Pulmonary artery endothelial cell (primary cell): ENCODE results near the gene SEMA7A. TPM values are rescaled to one million over a fixed set of nuclear protein-coding genes. Genes with fewer than 3 reads are reported as not detected.

Source experiments
- DNase-seq: peaks from one replicate; pipeline ENCODE4 v3.0.0-alpha.2; 2011; ENCODE audit warnings: low read depth, low spot score
- total RNA-seq: library from RNA; depleted of rRNA; stranded (reverse); fragments of >200 nt; gene quantifications from 2 replicates; pipeline ENCODE4 v1.2.3, GENCODE V29; 2014

SEMA7A gene
- total RNA-seq, 1 donor from 2014 or later = 0.73 TPM

GRCh38 chr15:74431645-74432044 is 2.1 kb downstream of the SEMA7A start:
- no peak for DNase-seq

DNA sequence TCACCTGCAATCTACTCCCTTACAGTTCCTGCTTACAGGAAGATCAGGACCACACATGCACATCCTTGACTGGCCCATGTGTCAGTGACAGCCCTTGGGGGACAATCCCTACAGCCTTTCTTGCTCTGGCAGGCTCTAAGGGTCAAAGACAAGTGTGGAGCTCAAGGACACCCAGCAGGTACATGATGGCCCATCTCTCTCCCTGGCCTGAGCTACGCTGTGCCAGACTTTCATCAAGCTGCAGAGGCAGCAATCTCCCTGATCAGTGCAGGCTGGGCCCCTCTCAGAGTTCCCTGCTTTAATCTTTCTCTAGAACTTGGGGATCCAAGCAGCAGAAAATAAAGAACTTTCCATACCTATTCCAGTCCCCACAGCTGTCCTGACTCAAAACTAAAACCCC is 2.6 kb downstream of the SEMA7A start:
- no peak for DNase-seq

DNA sequence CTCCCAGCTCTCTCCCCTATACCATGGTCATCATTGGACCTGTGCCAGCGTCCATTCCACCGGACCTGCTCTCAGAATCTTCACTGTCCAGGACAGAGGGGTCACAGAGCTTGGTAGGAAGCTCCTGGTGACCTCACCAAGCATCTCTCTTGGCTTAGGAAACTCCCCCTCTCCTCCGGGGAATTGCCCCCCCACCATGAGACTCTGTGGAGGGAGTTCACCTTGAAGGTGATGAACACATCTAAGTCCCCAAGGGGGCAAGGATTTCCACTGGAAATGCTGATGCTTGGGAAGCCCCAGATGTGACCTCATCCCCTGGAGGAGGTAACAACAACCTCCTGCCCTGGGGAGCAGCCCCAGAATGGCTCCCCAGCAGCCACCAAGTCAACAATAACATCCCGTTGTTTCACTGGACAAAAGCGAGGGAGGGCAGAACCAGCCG is 3.2 kb downstream of the SEMA7A start:
- no peak for DNase-seq

DNA sequence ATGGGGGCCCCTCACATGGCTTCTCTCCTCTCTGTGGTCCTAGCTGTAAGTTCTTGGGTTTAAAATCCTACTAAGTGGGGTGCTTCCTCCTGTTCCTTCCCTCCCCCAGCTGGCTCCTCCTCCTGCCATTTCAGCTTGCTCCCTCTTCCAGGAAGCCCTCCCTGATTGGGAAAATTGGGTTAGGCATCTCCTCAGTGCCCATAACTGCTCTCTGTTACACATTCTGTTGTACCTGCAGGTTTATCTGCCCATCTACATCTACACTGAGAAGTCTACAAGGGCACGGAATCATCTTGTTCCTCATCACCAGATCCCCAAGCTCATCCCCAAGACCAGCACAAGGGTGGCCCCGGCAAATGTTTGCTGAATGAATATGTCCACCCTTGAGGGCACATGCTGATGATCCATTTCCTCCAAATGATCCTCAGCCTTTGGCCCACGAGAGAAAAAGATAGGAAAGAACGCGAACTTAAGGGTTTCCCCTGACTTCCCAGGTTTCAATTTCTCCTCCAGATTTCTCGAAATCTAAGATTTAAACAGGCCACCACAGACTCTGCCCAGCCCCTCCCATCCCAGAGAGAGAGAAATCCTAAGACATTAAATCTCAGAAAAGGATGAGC is 3.9 kb downstream of the SEMA7A start:
- no peak for DNase-seq

GRCh38 chr15:74428970-74429780 is 4.6 kb downstream of the SEMA7A start:
- no peak for DNase-seq

DNA sequence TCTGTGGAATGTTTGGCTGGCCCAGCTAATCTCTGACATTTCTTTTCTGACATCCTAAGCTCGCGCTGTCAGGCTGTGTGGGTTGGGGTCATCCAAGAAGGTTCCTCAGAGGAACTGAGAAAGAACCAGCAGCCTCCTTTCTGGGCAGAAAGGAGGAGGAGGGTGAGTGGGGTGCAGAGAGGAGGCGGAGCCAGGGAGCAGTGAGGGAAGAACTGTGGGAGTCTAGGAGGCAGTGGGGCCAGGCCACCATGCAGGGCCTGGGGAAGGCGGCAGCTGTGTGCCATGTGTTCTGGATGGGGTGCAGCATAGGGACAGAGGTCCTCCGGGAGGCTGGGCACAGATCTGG is 5.3 kb downstream of the SEMA7A start:
- DNase-seq = no peak

DNA sequence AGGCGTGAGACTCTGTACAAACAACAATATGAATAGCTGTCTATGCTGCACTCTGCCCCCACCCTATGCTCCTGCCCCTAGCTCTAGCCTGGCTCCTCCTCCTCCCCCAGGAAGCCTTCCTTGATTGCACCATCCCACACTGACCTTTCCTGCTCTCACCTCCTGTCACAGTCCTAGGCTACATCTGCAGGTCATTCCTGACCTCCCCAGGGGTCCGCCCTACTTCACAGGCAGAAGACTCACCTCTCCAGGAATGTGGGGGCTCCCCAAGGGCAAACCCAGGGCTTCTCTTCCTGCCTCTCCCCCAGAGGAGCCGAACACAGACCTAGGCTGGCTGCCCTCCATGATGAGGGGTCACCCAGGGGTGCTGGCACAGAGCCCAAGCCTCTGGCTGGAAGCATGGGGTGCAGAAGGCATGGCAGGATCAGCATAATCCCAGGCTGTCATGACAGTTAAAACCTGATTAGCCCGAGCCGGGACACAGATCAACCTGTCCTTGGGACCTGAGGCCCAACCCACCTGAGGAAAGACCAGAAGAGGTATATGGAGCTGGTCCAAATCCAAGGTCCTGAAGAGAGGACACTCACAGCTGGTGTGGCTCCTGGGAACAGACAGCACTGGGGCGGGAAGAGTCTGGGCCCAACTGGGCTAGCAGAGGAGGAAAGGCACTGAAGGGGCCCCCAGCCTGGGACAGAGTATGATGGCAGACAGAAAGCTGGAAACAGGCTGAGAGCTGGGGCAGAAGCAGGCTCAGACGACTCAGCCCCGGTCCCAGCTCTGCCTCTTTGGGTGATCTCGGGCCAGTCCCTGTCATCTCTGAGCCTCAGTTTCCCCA is 5.9 kb downstream of the SEMA7A start:
- no peak for DNase-seq

DNA sequence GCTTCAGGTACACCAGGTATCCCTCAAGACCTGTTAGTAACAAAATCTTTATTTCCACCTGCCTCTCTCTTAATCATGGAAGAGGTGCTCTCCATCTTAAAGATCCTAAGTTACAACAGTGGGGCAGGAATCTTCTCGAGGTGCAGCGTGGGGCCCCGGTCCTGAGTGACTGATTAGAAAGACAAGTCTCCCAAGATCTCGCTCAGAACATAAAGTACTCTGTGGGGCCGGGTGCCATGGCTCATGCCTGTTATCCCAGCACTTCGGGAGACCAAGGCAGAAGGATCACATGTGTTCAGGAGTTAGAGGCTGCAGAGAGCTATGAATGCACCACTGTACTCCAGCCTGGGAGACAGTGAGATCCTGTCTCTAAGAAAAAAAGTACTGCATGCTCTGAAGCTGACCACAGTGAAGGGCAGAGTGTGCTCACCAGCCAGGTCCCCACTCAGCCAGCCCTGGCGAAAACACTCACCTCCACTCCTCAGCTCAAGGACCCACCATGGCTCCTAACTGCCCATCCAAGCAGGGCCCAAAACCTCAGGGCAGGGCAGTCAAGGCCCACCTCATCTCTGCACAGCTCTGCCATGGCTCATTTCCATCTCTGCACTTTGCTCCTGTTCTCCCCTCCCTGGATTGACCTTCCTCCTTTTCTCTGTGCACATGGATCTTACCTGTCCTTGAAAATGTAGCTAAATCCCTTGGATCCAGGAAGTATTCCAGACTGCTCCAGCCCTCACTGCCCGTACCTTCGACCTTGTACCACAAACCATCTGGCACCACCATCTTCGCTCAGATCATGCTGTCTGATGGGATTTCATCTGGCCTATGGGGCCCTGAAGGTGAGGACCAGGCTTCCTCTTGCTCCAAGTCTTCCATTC is 7.1 kb downstream of the SEMA7A start:
- no peak for DNase-seq

DNA sequence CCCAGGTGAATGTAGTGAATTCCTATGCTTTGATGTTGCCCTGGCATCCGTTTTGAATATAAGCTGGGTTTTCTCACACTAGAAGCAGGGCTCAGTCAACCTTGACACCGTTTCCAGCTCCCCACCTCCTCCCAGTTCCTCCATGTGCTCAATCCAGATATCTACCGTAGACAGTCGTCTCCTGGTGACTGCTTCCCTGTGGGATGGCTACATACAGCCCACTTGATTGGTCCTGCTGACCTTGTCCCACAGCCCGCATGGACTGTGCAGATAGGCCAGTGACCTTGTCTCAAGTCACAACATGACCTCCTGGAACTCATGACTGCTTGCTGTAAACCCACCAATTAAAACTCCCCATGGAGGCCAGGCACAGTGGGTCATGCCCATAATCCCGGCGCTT is 8.1 kb downstream of the SEMA7A start:
- DNase-seq = no peak

GRCh38 chr15:74424901-74425528 is 8.7 kb downstream of the SEMA7A start:
- no peak for DNase-seq

DNA sequence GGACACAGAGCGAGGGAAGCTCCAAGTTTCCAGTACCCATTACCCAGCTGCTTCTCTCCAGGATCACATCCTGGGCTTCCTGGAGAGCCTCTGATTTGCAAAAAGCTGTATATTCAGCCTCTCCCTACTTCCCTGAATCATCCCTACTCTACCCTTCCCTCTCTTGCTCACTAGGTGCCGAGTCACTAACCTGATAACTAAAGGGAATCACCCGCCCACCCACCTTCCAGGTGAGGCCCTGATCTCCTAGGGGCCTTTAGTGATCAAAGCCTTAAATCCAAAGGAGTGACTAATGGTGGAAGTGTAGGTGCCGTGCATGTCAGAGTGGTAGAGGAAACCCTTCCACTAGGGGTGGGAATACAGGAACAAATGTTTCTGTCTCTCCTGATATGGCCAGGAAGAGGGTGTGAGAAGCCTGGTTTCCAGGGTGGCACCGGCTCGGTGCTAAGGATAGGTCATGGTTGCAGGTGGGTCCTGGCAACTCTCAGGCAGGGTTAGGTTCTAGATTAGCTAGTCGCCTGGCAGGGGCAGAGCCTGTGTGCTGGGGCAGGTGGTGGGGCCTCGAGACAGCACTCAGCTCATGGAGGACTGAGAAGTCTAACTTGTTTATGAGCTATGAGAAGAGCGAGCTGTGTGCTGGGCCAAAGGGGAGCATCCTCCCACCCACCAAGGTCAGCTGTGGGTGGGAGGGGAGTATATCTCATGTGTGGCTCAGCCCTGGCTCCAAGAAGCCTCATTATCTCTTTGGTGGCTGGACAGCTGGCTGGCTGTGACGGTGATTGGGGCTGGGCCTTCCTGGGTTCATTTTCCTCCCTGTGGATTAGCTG is 10.1 kb downstream of the SEMA7A start:
- no peak for DNase-seq

DNA sequence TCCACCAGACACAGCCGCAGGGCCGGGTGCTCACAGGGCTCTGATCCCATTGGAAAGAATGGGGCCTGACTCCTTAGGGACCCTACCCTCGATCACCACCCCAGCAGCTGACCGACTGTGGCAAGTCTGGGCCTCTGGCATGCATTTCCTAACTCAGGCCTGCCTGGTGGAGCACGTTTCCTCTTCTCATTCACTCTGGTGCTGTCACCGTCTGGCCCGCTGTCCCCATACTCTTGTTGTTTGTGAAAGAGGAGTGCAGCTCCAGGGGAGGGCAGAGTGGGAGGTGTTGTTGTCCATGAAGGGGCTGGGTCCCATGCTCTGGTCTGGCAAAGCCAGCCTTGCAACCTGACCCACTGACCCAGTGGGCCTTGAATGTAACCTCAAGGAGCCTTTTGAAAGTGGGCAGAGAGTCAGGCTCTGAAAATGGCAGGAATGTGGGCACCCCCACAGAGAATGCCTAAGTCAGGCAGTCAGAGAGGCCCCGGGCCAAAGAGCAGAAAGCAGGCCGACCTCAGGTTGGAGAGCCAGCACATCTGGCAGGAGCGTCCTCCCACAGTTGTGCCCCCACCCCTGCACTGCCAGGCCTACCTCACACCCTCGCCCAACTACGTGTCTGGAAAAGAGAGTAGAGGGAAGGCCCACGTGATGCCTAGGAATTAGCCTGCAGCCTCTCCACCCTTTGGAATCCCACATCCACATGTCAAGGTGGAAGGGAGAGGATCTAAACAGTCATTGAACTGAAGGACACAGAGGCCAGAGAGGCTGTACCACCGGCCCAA is 10.9 kb downstream of the SEMA7A start:
- no peak for DNase-seq

- DNase-seq = no peak
These were observed 11.5 kb downstream of the SEMA7A start for GRCh38 chr15:74422265-74422651.

DNA sequence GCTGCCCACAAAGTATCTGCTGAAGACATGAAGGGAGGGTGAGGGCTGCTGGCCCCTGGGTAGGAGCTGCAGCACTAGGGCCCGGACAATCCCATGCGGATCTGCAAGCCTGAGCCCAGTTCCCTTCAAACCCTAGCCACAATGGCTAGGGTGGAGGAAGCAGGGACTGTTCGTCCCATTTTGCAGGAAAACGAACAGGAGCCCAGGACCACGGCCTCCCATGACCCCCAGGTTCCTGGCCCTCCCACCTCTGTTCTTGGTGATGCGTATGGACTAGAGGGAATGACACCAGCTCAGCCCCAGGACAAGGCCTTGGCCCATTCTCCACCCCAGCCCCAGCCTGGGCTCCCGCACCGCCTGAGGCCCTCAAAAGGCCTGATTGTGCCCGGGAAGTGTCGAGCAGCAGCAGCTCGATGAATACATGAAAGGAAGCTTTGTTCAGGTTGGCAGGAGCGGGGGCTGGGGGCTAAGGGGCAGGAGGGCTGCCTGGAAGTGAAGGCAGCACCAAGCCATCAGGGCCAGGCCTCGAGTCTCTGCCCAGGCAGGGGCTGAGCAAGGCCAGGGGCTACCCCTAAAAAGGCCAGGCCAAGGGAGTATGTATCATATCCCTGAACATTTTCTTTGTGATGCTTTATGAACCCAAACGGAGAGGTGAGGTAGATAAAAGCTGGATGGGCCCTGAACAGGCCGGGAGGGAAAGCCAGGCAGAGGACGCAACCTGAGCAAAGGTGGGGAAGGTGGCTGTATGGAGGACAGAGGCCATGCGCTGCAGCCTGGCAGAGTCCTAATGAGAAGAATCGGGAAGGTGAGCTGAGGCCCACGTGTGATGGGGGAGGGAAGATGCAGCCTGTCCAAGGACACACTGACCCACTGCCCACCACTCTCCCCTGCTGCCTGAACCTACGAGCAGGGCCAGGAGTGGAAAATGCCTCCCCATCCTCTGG is 12.2 kb downstream of the SEMA7A start:
- no peak for DNase-seq

- DNase-seq = no peak
These were observed 13.4 kb downstream of the SEMA7A start for GRCh38 chr15:74420193-74420905.

- DNase-seq = no peak
These were observed 14.3 kb downstream of the SEMA7A start for GRCh38 chr15:74419432-74419831.

DNA sequence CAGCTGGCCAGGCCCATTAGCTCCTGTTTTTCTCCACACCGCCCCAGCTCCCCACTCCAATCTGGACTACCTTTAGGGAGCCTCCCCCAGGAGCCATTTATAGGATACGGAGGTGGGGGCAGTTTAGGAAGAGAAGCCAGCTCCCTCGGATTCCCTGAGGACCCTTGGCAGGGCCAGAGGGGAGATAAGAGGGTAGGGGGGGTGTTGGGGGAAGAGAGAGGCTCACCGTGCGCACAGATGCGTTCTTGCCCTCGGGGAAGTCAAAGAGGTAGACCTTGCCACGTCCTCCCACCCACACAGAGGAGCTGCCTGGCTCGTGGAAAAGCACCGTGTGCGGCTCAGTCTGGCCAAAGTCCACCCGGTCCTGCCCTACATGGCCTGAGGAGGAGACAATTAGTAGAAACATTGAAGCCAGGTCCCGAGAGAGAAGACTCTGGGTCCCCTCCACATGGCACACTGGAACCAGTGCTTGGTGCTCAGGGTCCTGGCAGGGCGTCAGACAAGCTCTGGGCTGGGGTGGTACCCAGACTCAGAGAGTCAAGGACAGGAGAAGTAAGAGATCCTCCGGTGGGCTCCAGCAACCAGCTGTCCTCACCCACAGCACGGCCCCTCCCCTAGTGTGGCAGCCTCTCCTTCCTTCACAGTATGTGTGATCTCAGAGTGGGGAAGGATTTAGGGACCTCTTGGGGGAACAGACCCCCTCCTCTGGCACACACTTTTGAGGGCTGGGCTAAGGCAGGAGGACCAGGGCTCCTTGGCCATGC is 15.0 kb downstream of the SEMA7A start:
- DNase-seq = no peak
